ENCODE results near the gene PHACTR3.

DNA sequence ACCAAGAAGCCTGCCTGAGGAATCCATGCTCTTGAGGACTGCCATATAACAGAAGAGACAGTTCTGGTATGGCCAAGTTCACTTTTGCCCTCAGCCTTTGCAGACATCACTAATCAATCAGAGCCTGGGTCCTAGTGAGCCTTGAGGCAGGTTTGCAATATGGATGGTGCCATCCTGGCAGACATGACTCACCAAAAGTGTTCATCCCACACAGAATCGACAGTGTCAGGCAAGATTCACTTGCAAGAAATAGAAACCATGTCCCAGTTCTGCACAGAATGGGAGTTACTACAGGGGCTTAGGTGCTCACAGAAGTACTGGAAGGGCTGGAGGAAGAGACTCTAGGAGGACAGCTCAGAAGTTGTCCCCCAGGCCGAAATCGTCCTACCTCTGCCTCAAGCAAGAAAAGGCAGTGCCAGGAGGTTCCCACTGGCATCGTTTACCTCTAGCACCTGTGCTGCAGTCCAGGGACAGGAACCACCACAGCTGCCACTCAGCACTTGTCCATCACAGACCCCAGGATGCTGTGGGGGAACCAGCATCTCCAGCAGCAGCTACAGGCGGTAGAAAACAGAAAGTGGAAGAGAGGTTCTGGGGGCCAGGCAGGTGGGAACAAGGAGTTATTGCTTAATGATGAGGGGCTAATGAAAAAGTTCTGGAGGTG lies 42.6 kb upstream of the PHACTR3 start:
- TF ChIP-seq, protein P1, sequence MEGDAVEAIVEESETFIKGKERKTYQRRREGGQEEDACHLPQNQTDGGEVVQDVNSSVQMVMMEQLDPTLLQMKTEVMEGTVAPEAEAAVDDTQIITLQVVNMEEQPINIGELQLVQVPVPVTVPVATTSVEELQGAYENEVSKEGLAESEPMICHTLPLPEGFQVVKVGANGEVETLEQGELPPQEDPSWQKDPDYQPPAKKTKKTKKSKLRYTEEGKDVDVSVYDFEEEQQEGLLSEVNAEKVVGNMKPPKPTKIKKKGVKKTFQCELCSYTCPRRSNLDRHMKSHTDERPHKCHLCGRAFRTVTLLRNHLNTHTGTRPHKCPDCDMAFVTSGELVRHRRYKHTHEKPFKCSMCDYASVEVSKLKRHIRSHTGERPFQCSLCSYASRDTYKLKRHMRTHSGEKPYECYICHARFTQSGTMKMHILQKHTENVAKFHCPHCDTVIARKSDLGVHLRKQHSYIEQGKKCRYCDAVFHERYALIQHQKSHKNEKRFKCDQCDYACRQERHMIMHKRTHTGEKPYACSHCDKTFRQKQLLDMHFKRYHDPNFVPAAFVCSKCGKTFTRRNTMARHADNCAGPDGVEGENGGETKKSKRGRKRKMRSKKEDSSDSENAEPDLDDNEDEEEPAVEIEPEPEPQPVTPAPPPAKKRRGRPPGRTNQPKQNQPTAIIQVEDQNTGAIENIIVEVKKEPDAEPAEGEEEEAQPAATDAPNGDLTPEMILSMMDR (IDR thresholded peaks at IDR 0.05): no peak
- TF ChIP-seq POLR2AphosphoS5 (IDR thresholded peaks at IDR 0.05): no peak

All from prostate gland (tissue), 2 donors.